Measurements from ENCODE around the gene DMWD.

- TF ChIP-seq POLR2A (IDR thresholded peaks at IDR 0.05) (no peak), CTCF (IDR thresholded peaks at IDR 0.05) (no peak), EP300 (IDR thresholded peaks at IDR 0.05) (no peak)
Measured at GRCh38 chr19:45790942-45791341, 1.7 kb downstream of the DMWD start.
